ENCODE data around the gene TRPM3. TPM values are rescaled to one million over a fixed set of nuclear protein-coding genes. Genes with fewer than 3 reads are reported as not detected.

The TRPM3 gene
- total and polyA plus RNA-seq, 4 donors: 0.07 to 0.89 (median 0.67) TPM

DNA sequence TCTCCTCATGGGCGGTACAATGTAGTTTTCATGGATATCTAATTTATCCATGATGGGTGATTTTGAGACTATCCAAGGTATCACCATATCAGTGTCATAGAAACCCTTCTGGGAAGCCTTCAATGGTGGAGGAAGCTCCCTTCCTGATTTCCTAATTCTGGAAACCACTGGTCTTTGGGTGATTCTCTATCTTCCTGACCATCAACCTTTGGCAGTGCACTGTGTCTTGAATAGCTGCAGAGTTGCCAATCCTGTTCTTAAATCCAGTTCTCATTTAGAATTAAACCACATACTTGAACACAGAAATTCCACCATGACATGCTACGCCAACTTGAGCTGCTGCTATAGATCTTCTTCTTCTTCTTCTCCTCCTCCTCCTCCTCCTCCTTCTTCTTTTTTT is 545.3 kb downstream of the TRPM3 start:
- H3K9me3 ChIP-seq (ENCODE audit: control insufficient read depth in 4 of 4, low read length in 3 of 4): no peaks in the 10 kb centered on the region
- 98% methylated on average over 2 of the region's 2 CpGs for WGBS
- no peak for TF ChIP-seq SP1 (IDR thresholded peaks at IDR 0.05)
- TF ChIP-seq GABPA (IDR thresholded peaks at IDR 0.05 in 1 of 2, conservative IDR thresholded peaks at IDR 0.05 in 1 of 2): no peak
- TF ChIP-seq, protein P1, sequence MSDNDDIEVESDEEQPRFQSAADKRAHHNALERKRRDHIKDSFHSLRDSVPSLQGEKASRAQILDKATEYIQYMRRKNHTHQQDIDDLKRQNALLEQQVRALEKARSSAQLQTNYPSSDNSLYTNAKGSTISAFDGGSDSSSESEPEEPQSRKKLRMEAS (IDR thresholded peaks at IDR 0.05): no peak
- no peak for TF ChIP-seq JUND (IDR thresholded peaks at IDR 0.05)
- TF ChIP-seq, protein P2, sequence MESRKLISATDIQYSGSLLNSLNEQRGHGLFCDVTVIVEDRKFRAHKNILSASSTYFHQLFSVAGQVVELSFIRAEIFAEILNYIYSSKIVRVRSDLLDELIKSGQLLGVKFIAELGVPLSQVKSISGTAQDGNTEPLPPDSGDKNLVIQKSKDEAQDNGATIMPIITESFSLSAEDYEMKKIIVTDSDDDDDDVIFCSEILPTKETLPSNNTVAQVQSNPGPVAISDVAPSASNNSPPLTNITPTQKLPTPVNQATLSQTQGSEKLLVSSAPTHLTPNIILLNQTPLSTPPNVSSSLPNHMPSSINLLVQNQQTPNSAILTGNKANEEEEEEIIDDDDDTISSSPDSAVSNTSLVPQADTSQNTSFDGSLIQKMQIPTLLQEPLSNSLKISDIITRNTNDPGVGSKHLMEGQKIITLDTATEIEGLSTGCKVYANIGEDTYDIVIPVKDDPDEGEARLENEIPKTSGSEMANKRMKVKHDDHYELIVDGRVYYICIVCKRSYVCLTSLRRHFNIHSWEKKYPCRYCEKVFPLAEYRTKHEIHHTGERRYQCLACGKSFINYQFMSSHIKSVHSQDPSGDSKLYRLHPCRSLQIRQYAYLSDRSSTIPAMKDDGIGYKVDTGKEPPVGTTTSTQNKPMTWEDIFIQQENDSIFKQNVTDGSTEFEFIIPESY (IDR thresholded peaks at IDR 0.05): no peak
- TF ChIP-seq, protein P3, sequence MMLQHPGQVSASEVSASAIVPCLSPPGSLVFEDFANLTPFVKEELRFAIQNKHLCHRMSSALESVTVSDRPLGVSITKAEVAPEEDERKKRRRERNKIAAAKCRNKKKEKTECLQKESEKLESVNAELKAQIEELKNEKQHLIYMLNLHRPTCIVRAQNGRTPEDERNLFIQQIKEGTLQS (IDR thresholded peaks at IDR 0.05): no peak
- TF ChIP-seq, protein P4, sequence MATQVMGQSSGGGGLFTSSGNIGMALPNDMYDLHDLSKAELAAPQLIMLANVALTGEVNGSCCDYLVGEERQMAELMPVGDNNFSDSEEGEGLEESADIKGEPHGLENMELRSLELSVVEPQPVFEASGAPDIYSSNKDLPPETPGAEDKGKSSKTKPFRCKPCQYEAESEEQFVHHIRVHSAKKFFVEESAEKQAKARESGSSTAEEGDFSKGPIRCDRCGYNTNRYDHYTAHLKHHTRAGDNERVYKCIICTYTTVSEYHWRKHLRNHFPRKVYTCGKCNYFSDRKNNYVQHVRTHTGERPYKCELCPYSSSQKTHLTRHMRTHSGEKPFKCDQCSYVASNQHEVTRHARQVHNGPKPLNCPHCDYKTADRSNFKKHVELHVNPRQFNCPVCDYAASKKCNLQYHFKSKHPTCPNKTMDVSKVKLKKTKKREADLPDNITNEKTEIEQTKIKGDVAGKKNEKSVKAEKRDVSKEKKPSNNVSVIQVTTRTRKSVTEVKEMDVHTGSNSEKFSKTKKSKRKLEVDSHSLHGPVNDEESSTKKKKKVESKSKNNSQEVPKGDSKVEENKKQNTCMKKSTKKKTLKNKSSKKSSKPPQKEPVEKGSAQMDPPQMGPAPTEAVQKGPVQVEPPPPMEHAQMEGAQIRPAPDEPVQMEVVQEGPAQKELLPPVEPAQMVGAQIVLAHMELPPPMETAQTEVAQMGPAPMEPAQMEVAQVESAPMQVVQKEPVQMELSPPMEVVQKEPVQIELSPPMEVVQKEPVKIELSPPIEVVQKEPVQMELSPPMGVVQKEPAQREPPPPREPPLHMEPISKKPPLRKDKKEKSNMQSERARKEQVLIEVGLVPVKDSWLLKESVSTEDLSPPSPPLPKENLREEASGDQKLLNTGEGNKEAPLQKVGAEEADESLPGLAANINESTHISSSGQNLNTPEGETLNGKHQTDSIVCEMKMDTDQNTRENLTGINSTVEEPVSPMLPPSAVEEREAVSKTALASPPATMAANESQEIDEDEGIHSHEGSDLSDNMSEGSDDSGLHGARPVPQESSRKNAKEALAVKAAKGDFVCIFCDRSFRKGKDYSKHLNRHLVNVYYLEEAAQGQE (IDR thresholded peaks at IDR 0.05): no peak
- TF ChIP-seq RXRA (IDR thresholded peaks at IDR 0.05): no peak
- no peak for DNase-seq (ENCODE audit: low spot score)
- H3K4me3 ChIP-seq (ENCODE audit: low read depth in 1 of 3, low read length in 3 of 3): no peak overlapping the region
- H3K4me1 ChIP-seq (ENCODE audit: control insufficient read depth in 4 of 4, insufficient read depth in 4 of 4, low read length in 3 of 4): peaks cover 0 to 2% (median 0%) of the 10 kb centered on the region in 4 donors
- H3K27ac ChIP-seq (ENCODE audit: low read depth in 1 of 2, low read length in 2 of 2): no peak overlapping the region
- H3K9ac ChIP-seq (ENCODE audit: low read depth in 1 of 2, low read length in 2 of 2): no peak overlapping the region
- H3K27me3 ChIP-seq (ENCODE audit: control insufficient read depth in 4 of 4, insufficient read depth in 4 of 4, low read length in 3 of 4): no peaks in the 10 kb centered on the region
- H3K36me3 ChIP-seq (ENCODE audit: control insufficient read depth in 4 of 4, insufficient read depth in 3 of 4, low read depth in 1 of 4, low read length in 3 of 4): no peaks in the 10 kb centered on the region

DNA sequence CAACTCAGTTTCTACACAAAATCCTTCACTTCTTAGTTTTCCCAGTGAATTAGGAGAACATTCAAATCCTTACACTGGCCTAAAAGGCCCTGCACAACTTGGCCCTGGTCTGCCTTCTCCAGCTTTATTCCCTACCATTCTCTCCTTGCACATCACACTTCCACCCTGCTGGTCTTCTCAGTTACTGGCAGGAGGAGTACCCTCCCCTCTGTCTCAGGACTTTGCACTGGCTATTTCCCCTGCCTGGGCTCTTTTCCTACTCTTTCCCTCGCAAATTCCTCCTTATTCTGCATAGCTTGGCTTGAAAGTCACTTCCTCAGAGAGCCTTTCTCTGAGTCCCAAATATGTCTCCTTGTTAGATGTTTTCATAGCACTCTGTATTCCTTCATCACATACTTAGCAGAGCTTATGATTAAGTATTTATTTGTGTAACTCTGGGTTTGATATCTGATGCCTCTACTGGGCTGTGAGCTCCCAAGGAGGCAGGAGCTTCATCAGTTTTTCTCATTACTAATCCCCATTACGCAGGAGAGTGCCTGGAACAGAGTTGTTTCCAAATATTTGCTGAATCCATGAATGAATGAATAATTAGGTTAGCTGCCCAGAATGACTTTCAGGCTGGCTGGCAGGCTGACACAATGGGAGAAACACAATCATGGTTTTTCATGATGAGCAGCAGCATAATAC is 547.1 kb downstream of the TRPM3 start:
- 75% methylated on average over 2 of the region's 2 CpGs for WGBS
- Histone ChIP-seq H3K27ac (ENCODE audit: low read depth in 1 of 2, low read length in 2 of 2) (no peak overlapping the region), H3K9ac (ENCODE audit: low read depth in 1 of 2, low read length in 2 of 2) (no peak overlapping the region)

DNA sequence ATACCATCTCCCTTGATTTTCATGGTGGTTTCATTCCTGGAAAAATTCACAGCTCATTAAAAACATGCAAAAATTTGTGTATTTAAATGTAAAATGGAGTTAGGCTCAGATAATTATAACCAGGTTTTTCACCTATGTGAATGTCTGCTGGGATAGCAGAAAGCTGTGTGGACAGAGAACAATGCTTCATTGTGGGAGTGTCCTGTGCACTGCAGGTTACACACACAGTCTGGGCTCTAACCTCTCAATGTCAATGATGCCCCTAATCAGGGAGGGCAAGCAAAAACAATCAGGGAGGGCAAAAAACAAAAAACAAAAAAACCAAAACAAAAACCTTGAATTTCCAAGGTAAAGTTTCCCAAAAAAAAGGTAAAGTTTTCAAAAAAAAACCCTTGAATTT is 548.1 kb downstream of the TRPM3 start:
- DNase-seq (ENCODE audit: low spot score): no peak
- Histone ChIP-seq H3K4me3 (ENCODE audit: low read depth in 1 of 3, low read length in 3 of 3) (no peak overlapping the region), H3K36me3 (ENCODE audit: control insufficient read depth in 4 of 4, insufficient read depth in 3 of 4, low read depth in 1 of 4, low read length in 3 of 4) (no peaks in the 10 kb centered on the region), H3K9ac (ENCODE audit: low read depth in 1 of 2, low read length in 2 of 2) (no peak overlapping the region), H3K9me3 (ENCODE audit: control insufficient read depth in 4 of 4, low read length in 3 of 4) (no peaks in the 10 kb centered on the region), H3K4me1 (ENCODE audit: control insufficient read depth in 4 of 4, insufficient read depth in 4 of 4, low read length in 3 of 4) (peaks cover 0 to 3% (median 0%) of the 10 kb centered on the region in 4 donors), H3K27me3 (ENCODE audit: control insufficient read depth in 4 of 4, insufficient read depth in 4 of 4, low read length in 3 of 4) (no peaks in the 10 kb centered on the region), H3K27ac (ENCODE audit: low read depth in 1 of 2, low read length in 2 of 2) (no peak overlapping the region)
- TF ChIP-seq, protein P5, sequence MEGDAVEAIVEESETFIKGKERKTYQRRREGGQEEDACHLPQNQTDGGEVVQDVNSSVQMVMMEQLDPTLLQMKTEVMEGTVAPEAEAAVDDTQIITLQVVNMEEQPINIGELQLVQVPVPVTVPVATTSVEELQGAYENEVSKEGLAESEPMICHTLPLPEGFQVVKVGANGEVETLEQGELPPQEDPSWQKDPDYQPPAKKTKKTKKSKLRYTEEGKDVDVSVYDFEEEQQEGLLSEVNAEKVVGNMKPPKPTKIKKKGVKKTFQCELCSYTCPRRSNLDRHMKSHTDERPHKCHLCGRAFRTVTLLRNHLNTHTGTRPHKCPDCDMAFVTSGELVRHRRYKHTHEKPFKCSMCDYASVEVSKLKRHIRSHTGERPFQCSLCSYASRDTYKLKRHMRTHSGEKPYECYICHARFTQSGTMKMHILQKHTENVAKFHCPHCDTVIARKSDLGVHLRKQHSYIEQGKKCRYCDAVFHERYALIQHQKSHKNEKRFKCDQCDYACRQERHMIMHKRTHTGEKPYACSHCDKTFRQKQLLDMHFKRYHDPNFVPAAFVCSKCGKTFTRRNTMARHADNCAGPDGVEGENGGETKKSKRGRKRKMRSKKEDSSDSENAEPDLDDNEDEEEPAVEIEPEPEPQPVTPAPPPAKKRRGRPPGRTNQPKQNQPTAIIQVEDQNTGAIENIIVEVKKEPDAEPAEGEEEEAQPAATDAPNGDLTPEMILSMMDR (IDR thresholded peaks at IDR 0.05; ENCODE audit: low read depth, low read length, missing input control): no peak
- TF ChIP-seq, protein P4 (IDR thresholded peaks at IDR 0.05): no peak

More for the DNA sequence above, 547.1 kb downstream of the TRPM3 start:
- Histone ChIP-seq H3K4me1 (ENCODE audit: control insufficient read depth in 4 of 4, insufficient read depth in 4 of 4, low read length in 3 of 4) (peaks cover 0 to 3% (median 0%) of the 10 kb centered on the region in 4 donors), H3K9me3 (ENCODE audit: control insufficient read depth in 4 of 4, low read length in 3 of 4) (no peaks in the 10 kb centered on the region), H3K36me3 (ENCODE audit: control insufficient read depth in 4 of 4, insufficient read depth in 3 of 4, low read depth in 1 of 4, low read length in 3 of 4) (no peaks in the 10 kb centered on the region), H3K4me3 (ENCODE audit: low read depth in 1 of 3, low read length in 3 of 3) (no peak overlapping the region), H3K27me3 (ENCODE audit: control insufficient read depth in 4 of 4, insufficient read depth in 4 of 4, low read length in 3 of 4) (no peaks in the 10 kb centered on the region)
- no peak for TF ChIP-seq RAD21 (IDR thresholded peaks at IDR 0.05)
- TF ChIP-seq HNF4A (conservative IDR thresholded peaks at IDR 0.05): no peak
- TF ChIP-seq FOXA1 (IDR thresholded peaks at IDR 0.05): no peak
- no peak for TF ChIP-seq RXRA (IDR thresholded peaks at IDR 0.05)
- no peak for TF ChIP-seq NR2F2 (IDR thresholded peaks at IDR 0.05)
- no peak for DNase-seq (ENCODE audit: low spot score)

Data from liver (tissue), 9 donors.